ENCODE results near the gene KLF16. TPM values are rescaled to one million over a fixed set of nuclear protein-coding genes. Genes with fewer than 3 reads are reported as not detected.
A peak's percentile ranks its signal among the peaks of the same experiment; 100 is the strongest.

The KLF16 gene
- total RNA-seq, 2 experiments from 2014 or later, result 37.9 to 39.0 TPM

DNA sequence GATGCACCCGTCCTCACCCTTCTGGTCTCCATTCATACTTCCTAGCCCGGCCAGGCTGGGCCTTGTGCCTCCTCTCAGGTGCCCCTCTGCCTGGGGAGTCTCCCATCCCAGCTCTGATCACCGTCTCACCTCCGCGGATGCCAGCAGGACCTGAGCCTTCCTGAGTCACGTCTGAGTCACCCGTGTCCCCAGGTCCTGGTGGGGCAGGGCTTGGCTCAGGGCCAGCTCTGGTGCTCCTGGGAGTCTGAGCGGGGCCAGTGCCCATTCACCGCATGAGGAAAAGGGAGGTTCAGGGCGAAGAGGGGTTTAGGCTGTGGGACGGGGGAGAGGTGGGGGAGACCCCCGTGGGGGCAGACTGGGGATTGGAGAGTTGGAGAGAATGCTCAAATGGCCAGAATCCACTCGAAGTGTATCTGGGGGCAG, 51.9 kb downstream of the KLF16 start:
- Mint-ChIP-seq H3K9me3 (no peaks in the 10 kb centered on the region), H3K4me3 (peak overlapping the region; percentile 74), H3K27me3 (no peaks in the 10 kb centered on the region), H3K4me1 (peaks cover 12% of the 10 kb centered on the region), H3K36me3 (no peaks in the 10 kb centered on the region), H3K27ac (no peak overlapping the region)
- peak; percentile 44 for DNase-seq

DNA sequence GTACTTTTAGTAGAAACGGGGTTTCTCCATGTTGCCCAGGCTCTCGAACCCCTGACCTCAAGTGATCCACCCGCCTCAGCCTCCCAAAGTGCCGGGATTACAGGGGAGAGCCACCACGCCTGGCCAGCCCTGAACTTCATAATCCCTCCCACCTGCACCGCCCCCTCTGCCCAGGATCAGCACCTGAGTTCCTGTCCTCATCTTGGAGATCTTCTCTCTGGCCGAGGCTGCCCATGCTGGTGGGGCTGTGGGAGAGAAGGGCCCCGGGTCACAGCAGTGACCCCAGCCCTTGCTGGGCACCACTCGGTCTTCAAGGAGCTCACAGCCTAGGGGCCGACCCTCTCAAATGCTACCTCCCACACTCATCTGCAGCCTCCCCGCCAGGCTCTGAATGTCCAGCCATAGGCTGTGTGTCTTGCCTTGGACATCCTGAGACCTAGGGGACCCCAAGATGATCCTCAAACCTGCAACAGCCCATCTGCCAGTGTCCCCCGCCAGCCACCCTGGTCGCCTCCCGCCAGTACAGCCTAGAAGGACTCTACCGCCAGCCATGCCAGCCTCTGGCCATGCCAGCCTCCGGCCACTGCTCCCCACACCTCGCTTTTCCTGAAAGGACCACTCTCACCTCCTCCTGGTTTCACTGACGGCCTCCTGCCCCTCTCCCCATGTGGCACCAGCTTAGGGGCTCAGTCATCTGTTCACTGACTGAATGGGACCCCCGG, 52.8 kb downstream of the KLF16 start:
- H3K4me3 Mint-ChIP-seq, result no peak overlapping the region
- no peaks in the 10 kb centered on the region for H3K36me3 Mint-ChIP-seq
- no peaks in the 10 kb centered on the region for H3K27me3 Mint-ChIP-seq
- H3K27ac Mint-ChIP-seq, result no peak overlapping the region
- DNase-seq, result no peak
- H3K9me3 Mint-ChIP-seq, result no peaks in the 10 kb centered on the region
- H3K4me1 Mint-ChIP-seq, result peaks cover 12% of the 10 kb centered on the region

DNA sequence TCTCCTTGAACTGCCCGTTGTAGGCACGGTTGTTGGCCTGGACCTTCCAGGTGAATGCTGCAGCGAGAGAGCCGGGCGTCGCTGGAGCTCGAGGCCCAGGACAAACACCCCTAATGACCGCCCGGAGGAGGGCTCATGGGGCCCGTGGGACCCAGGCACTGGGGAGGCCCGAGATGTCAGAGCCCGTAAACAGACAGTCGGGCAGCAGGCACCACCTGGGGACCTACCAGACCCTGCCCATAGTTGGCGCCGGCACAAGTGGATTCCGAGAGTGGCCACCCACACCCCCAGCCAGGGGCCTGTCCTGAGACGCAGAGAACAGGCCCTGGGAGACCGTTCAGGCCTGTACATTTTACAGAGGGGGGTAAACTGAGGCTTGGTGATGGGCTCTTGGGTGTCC, 53.7 kb downstream of the KLF16 start:
- Mint-ChIP-seq H3K27me3 (no peaks in the 10 kb centered on the region), H3K4me3 (no peak overlapping the region), H3K9me3 (no peaks in the 10 kb centered on the region), H3K4me1 (peaks cover 12% of the 10 kb centered on the region), H3K27ac (no peak overlapping the region), H3K36me3 (no peaks in the 10 kb centered on the region)
- no peak for DNase-seq

DNA sequence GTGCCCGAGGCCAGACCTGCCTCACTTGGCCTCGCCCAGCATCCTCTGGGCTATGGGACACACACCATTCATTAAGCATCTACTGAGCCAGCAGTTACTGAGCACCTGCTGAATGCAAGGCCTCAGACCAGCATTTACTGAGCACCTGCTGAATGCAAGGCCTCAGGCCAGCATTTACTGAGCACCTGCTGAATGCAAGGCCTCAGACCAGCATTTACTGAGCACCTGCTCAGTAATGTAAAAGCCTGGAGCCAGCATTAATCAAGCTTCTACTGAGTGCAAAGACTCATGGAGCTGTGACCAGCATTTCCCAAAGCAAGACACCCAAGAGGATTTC, 55.0 kb downstream of the KLF16 start:
- no peaks in the 10 kb centered on the region for H3K9me3 Mint-ChIP-seq
- no peak overlapping the region for H3K27ac Mint-ChIP-seq
- no peak overlapping the region for H3K4me3 Mint-ChIP-seq
- H3K4me1 Mint-ChIP-seq, result peaks cover 12% of the 10 kb centered on the region
- no peak for DNase-seq
- no peaks in the 10 kb centered on the region for H3K27me3 Mint-ChIP-seq
- H3K36me3 Mint-ChIP-seq, result no peaks in the 10 kb centered on the region

DNA sequence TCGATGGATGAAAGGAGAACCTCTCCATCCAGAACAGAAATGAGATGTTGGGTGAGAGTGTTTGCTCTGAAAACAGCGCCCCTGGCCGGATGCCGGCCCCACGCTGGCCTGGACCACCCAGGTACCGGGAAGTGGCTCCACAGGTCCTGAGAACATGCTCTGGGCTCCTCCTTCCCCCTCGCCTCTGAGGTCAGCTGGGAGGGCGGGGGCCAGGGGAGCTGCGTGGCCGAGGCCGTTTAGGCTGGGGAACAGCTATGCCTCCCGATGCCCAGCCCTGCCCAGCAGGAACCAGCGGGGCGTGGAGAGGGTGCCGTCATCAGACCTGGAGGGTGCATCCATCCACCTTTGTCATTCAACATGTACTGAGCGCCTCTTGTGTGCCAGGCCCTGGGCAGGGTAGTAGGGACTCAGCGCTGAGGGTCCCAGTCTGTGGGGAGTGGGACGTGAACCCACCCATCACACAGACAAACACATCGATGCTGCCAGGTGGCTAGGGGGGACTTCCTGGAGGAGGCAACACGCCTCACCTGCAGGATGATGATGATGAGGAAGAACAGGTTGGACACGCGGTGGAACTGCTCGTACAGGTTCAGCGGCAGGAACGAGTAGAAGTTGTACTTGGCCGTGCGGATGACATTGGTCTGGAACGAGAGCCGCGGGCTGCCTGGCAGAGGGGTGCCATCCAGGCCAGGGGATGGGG, 55.5 kb downstream of the KLF16 start:
- no peaks in the 10 kb centered on the region for H3K27me3 Mint-ChIP-seq
- H3K4me1 Mint-ChIP-seq, result peaks cover 9% of the 10 kb centered on the region
- H3K27ac Mint-ChIP-seq, result no peak overlapping the region
- no peak for DNase-seq
- H3K4me3 Mint-ChIP-seq, result no peak overlapping the region
- no peaks in the 10 kb centered on the region for H3K36me3 Mint-ChIP-seq
- no peaks in the 10 kb centered on the region for H3K9me3 Mint-ChIP-seq

DNA sequence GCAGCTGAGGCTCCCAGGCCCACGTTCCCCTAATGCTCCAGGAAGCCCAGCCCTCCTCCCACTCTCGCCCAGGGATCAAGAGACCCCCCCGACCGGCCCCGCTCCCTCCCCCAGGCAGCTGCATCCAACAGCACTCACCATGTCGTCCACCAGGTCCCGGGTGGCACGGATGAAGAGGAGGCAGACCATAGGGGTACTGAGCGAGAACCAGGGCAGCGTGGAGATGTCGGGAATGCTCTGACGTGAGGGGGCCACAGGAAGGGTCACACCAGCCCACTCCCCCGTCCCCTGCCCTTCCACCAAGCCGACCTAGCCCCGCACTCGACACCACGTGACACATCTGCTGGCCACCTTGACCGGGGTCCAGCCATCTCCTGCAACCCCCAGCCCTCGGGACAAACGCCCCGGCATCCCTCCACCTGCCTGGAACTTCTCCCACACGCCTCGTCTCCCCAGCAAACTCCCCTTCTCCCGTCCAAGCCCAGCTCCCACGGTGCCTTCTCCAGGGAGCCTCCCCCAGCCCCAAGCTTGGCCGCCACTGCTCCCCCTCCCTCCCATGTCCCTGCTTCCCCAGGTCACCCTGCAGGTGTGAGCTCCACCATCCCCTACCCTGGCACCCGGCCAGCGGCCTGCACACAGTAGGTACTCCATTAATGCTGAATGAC, 56.2 kb downstream of the KLF16 start:
- DNase-seq, result no peak
- no peak overlapping the region for H3K27ac Mint-ChIP-seq
- H3K9me3 Mint-ChIP-seq, result no peaks in the 10 kb centered on the region
- H3K27me3 Mint-ChIP-seq, result no peaks in the 10 kb centered on the region
- H3K4me3 Mint-ChIP-seq, result no peak overlapping the region
- H3K36me3 Mint-ChIP-seq, result no peaks in the 10 kb centered on the region
- H3K4me1 Mint-ChIP-seq, result peaks cover 3% of the 10 kb centered on the region

DNA sequence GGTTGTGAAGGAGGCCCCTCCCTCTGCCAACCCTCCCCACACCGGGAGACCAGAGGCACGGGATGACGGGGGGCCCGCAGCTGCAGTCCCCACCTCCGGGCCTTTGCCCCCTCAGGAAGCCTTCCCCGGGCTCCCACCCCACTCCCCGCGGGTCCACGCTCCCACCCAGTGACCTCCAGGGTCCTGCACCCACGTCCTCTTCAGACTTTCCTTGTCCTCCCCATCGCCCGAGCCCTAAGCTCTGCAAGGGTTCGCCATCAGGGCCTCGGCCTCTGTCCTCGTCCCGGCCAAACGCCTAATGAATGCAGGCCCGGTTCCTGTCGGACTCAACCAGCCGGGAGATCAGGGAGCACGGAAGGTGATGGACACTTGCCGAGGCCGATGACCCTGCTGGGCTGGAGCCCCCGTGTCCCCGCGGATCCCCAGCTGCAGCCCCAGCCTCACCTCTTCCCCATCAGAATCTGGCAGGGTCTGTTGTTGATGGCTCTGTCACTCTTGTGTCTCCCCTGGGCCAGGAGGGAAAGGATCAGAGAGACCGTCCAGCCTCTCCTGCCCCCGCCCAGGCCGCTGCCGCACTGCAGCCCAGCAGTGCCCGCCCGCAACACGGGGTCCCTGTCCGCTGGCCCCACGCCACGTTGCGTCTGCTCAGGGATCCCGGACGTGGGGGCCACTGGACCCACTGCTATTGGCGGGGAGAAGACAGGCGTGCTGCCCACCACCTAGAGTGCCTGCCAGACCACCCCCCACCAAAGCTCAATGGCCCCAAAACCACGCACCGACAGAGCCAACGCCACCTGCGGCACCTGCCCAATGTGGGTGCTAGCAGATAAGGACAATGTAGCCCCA, 57.0 kb downstream of the KLF16 start:
- Mint-ChIP-seq H3K9me3 (no peaks in the 10 kb centered on the region), H3K27ac (no peak overlapping the region), H3K4me3 (no peak overlapping the region), H3K4me1 (peaks cover 1% of the 10 kb centered on the region), H3K36me3 (no peaks in the 10 kb centered on the region), H3K27me3 (no peaks in the 10 kb centered on the region)
- DNase-seq, result no peak

DNA sequence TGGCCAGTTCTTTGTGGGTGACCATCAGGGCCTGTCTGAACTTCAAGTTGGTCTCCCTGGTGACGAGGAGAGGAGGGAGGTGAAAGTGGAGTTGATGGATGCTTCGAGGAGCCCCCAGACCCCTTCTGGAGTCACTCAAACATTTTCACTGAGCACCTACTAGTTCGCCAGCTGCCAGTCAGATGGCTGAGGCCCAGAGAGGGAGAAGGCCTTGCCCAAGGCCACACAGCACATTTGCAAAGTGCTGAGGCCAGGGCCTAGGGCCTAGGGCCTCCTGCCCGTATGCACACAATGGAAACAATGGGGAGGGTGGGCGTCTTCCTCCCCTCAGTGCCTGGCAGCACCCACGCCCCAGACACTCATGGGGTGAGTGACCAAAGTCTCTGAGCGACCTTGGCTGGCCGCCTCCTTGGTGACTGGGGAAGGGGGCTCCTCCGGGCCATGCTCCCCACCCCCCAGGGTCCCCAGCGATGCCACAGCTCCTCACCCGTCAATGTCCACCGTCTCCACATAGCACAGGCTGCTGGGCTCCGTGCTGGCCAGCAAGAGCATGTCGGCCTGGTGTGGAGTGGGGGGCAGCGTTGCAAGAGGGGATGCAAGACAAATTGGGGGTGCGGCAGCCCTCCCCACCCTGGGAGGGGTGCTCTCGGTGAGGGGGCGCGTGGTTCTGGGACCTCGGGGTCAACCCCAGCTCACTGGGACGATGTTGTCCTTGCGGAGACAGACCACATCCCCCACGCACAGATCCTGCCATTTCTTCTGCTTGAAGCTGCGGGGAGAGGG, 57.8 kb downstream of the KLF16 start:
- Mint-ChIP-seq H3K27ac (no peak overlapping the region), H3K4me3 (no peak overlapping the region), H3K36me3 (no peaks in the 10 kb centered on the region), H3K9me3 (no peaks in the 10 kb centered on the region), H3K27me3 (no peaks in the 10 kb centered on the region), H3K4me1 (no peaks in the 10 kb centered on the region)
- no peak for DNase-seq

DNA sequence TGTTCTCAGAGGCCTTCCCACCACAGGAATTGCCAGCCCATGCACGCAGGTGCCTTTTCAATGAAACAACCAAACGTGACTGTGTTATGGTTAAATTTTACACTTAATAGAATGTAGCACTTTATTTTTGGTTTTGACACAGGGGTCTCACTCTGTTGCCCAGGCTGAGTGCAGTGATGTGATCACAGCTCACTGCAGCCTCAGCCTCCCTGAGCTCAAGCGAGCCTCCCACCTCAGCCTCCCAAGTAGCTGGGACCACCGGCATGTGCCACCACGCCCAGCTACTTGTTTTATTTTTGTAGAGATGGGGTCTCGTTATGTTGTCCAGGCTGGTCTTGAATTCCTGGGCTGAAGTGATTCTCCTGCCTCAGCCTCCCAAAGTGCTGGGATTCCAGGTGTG, 58.5 kb downstream of the KLF16 start:
- no peaks in the 10 kb centered on the region for H3K27me3 Mint-ChIP-seq
- H3K27ac Mint-ChIP-seq, result no peak overlapping the region
- H3K9me3 Mint-ChIP-seq, result no peaks in the 10 kb centered on the region
- no peak for DNase-seq
- H3K4me3 Mint-ChIP-seq, result no peak overlapping the region
- H3K36me3 Mint-ChIP-seq, result no peaks in the 10 kb centered on the region
- H3K4me1 Mint-ChIP-seq, result no peaks in the 10 kb centered on the region

Other genes starting within 250 kb of the KLF16 start
- 100 to 1,000 TPM; 106 TPM for gene TCF3, start 211.0 kb downstream of the KLF16 start, total RNA-seq
- gene ONECUT3, start 110.1 kb downstream of the KLF16 start, total RNA-seq, result not detected
- 1 to 10 TPM; 2.3 to 2.7 TPM for gene ATP8B3, start 51.3 kb downstream of the KLF16 start, total RNA-seq
- 10 to 100 TPM; 53.1 to 54.2 TPM for gene REXO1, start 15.1 kb downstream of the KLF16 start, total RNA-seq
- 100 to 1,000 TPM in 1 of 2 experiments, 10 to 100 TPM in 1; 98.7 to 106 TPM for gene ABHD17A, start 21.9 kb upstream of the KLF16 start, total RNA-seq
- gene ADAT3, start 41.8 kb upstream of the KLF16 start, total RNA-seq, result 1 to 10 TPM; 5.7 to 5.9 TPM
- gene SCAMP4, start 41.8 kb upstream of the KLF16 start, total RNA-seq, result 10 to 100 TPM; 31.0 to 35.0 TPM
- 10 to 100 TPM; 50.7 to 51.1 TPM for gene CSNK1G2, start 77.6 kb upstream of the KLF16 start, total RNA-seq
- gene BTBD2, start 152.1 kb upstream of the KLF16 start, total RNA-seq, result 10 to 100 TPM; 22.1 to 26.2 TPM
- 100 to 1,000 TPM; 230 to 232 TPM for gene MKNK2, start 187.7 kb upstream of the KLF16 start, total RNA-seq
- 100 to 1,000 TPM; 147 to 153 TPM for gene MOB3A, start 232.7 kb upstream of the KLF16 start, total RNA-seq
- 10 to 100 TPM; 12.4 to 12.6 TPM for gene IZUMO4, start 233.3 kb upstream of the KLF16 start, total RNA-seq

All from activated naive CD8-positive, alpha-beta T cell treated with anti-CD3 and anti-CD28 coated beads for 36 hours (primary cell).